Stimulated activated CD8-positive, alpha-beta memory T cell treated with anti-CD3 and anti-CD28 coated beads, Interleukin-15, amount 100 ng/mL, for 1 hour (primary cell): ENCODE results near the gene SPACA1.

Source experiments
- DNase-seq: peaks from one replicate; pipeline ENCODE4 v3.0.0-alpha.2; 2020; ENCODE audit warnings: low read depth

Gene SPACA1

GRCh38 chr6:88105741-88106340, 58.2 kb downstream of the SPACA1 start:
- no peak for DNase-seq

GRCh38 chr6:88107241-88107640, 59.6 kb downstream of the SPACA1 start:
- DNase-seq, result no peak

GRCh38 chr6:88111991-88112390, 64.3 kb downstream of the SPACA1 start:
- DNase-seq, result no peak

GRCh38 chr6:88114838-88115237, 67.2 kb downstream of the SPACA1 start:
- no peak for DNase-seq

GRCh38 chr6:88115307-88115706, 67.7 kb downstream of the SPACA1 start:
- no peak for DNase-seq

GRCh38 chr6:88116276-88116675, 68.6 kb downstream of the SPACA1 start:
- no peak for DNase-seq
